ENCODE results near the gene TMEM132D. TPM values are rescaled to one million over a fixed set of nuclear protein-coding genes. Genes with fewer than 3 reads are reported as not detected.

Gene TMEM132D
- total RNA-seq, 1 donor from 2014 or later = 3.6 TPM

DNA sequence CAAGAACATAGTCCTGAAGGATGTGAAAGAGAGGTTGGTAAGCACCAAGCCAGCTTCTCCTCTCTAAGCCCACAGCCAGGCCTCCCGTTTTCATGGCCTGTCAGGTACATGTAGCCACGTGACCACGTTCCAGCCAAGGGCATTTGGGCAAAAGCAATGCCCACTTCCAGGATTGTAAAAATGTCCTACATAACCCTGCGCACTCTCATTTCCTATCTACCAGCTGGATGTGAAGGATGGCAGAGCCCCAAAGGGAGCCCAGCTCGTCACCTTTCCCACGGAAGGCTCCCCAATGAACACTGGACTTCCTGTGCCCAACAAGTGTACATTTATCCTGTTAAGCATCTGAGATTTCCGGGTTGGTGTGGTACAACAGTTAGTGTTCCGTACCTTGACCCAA, 231.7 kb downstream of the TMEM132D start:
- DNase-seq (ENCODE audit: extremely low read depth, low read depth, low spot score) = no peak

DNA sequence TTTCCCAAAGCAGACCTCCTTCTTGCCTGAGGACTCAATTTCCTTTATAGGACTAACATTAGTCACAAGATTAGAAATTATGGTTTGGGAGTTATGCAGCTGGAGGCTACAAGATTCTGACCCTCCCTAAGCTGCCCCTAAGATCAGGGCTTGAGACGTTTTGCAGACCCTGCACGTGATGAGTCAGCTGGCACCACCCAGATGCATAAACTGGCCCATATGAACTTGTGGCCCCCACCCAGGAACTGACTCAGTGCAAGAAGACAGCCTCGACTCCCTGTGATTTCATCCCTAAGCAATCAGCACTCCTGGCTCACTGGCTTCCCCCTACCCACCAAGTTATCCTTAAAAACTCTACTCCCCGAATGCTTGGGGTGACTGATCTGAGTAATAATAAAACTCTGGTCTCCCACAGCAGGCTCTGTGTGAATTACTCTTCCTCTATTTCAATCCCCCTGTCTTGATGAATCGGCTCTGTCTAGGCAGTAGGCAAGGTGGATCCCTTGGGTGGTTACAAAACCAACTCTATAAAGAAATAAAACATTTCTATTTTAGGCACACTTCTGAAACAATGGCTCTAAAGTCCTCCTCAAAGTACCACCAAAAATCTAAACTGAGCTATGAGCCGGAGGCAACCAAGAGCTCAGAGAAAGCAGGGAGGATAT, 233.4 kb downstream of the TMEM132D start:
- DNase-seq (ENCODE audit: extremely low read depth, low read depth, low spot score) = no peak

DNA sequence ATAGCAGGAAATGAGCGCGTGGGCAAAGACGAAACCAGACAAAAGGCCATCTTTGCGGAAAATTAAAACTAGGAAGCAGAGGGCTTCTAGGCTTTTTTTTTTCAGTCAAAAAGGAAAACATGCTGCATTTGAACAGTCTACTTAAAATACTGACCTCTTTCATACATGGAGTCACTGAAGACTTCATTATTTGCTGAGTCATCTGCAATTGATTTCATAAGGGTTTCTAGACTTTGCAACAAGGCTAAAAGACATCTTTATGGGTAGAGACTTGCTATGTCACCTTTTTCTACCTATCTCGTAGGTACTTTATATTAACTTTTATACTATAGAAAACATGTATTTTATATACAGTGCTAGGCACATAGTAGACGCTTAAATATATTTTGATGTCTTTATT, 238.4 kb downstream of the TMEM132D start:
- DNase-seq (ENCODE audit: extremely low read depth, low read depth, low spot score) = no peak

DNA sequence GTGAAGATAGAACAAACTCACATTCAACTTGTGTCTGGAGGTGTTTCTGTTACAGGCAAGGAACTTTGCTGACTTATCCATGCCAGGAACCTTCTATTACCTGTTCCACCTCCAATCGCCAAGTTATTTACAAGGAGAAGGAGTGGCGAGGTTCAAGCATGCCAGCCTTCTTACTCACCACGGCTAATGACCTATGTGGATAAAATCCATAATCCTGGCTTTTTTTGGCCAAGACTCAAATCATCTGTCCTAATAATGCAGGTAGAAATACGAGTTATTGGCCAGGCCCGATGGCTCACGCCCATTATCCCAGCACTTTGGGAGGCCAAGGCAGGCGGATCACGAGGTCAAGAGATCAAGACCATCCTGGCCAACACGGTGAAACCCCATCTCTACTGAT, 241.6 kb downstream of the TMEM132D start:
- no peak for DNase-seq (ENCODE audit: extremely low read depth, low read depth, low spot score)

DNA sequence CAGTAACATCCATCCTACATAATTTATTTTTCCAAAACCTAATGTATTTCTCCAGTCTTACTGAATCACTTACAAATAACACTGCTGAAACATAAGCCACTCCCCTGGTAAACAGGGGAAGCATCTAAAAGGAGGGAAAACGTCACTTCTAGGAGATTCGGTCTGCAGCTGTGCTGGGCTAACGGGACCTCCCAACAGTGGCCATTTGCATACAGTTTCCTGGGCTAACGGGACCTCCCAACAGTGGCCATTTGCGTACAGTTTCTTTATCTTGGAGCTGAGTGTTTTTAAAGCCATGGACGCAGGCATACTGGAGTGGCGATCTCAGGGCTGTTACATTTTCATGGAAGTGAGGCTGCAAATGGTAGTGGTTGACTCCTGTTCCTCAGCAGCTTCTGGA, 242.9 kb downstream of the TMEM132D start:
- no peak for DNase-seq (ENCODE audit: extremely low read depth, low read depth, low spot score)

DNA sequence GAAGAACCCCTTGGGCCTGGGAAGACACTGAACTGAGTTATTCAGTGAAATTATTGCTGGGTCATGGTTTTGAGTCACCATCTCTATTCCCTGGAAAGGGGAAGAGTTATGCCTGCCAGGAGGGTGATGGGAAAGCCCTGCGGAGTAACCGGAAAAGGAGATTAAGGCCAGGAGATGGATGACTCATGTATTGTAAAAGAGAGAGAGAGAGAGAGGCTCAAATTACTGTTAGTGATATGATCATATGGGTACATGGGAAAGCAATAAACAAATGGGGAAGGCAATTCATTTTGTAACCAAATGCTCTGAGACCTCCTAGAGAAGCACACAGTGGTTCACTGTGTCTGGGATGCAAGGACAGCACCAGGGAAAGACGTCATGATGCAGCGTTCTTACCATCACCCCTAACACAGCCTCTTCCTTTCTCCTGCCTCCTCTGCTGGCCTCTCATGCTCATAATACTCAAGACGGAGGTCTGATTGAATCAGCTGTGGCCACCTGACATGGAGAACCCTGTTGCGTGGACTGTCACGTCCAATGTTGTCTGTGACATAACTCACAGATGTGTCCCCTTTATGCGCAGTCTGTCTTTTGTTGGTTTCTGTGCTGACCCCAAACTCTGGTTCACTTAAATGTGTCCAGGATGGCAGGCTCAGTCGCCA, 243.7 kb downstream of the TMEM132D start:
- peak; percentile 0 for DNase-seq (ENCODE audit: extremely low read depth, low read depth, low spot score)

DNA sequence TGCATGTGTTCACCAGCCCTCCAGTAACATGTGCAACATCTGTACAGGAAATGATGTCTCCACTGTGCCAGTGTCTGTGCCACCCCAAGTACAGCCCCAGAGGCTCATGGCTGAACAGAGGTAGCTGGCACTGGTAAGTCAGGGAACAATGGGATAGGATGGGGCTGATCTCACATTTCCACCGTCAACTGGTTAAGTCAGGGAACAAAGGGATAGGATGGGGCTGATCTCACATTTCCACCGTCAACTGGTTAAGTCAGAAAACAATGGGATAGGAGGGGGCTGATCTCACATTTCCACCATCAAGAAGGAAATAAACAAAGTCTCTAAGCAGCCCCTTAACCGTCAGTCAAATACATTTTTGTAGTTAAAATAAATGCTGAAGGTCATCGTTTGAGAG, 246.6 kb downstream of the TMEM132D start:
- no peak for DNase-seq (ENCODE audit: extremely low read depth, low read depth, low spot score)

DNA sequence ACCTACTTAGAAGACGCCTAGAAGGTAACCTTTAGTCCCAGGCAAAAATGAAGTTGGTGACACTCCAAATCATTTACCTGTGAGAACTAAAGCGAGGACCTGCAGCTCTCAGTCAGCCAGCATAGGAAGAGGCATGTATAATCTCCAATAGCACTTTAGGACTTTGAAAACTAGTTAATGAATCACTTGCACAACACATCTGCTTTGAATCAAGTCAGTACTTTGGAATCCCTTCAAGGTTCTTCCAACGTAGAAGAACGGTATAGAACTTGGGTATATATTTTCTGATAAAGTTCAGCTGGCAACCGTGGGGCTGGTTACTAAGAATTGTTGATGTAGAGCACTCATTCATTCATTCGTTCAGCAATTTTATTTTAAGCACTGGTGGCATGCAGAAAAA, 251.9 kb downstream of the TMEM132D start:
- DNase-seq (ENCODE audit: extremely low read depth, low read depth, low spot score) = no peak

DNA sequence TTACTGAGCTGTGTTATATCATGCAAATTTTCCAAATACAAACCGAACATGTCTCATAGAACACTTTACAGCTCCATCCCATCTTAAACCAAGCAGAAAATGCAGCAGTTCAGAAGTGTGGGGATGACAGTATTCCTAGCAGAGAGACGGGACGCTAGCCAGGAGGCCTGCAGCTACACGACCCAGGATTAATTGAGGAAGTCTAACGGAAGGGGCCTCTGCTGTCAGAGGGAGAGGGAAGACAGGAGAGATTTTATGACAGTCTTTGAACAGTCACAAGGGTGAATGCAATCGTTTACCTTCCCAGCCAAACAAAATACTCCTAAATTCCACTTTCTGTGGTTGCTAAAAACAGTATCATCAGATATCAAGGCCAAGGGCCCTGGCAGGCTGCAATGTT, 261.9 kb downstream of the TMEM132D start:
- no peak for DNase-seq (ENCODE audit: extremely low read depth, low read depth, low spot score)

DNA sequence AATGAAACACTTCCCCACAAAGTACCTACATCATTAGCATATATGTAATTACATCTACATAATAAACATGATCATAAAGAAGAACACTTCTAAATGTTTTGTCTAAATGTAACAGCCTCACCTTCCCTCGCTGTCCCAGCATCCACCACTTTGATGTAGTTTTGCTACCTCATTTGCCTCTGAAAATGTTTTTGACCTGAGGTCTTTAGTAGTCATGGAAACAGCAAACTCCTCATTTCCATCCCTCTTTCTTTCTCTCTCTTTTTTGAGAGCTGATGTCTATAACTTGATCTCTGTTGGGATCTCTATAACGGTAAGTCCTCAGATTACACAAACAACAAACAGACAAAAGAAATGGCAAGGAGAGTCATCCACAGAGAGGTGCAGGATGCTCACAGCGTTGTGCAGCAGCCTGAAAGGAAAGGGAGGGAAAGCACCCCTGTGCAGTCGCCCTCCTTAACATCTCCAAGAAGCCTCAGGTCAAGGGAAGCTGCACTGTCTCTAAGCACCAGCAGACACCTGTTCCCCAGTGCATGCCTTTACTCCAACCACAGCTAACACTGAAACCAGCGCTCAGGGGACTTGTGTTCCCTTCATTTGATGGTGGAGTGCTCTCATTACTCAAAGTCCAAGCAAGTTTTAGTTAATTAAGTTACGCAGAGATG, 268.7 kb downstream of the TMEM132D start:
- DNase-seq (ENCODE audit: extremely low read depth, low read depth, low spot score) = no peak

DNA sequence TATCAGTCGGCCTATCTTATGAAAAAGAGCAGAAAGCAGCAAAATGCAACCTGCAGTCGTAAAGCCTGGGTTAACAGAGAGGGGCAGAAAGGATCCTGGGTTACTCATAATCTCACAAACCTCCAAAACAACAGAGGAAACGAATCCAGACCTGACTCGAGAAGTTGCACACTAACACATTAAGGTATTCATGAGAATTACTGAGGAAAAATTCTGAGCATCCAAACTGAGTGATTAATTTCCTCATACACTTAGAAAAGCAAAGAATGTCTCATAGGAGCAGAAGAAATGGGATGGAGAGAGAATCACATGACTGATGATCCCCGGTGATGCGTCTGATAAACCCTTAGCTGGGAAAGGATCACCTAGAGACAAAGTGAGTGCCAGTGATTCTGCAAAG, 272.5 kb downstream of the TMEM132D start:
- DNase-seq (ENCODE audit: extremely low read depth, low read depth, low spot score) = no peak

DNA sequence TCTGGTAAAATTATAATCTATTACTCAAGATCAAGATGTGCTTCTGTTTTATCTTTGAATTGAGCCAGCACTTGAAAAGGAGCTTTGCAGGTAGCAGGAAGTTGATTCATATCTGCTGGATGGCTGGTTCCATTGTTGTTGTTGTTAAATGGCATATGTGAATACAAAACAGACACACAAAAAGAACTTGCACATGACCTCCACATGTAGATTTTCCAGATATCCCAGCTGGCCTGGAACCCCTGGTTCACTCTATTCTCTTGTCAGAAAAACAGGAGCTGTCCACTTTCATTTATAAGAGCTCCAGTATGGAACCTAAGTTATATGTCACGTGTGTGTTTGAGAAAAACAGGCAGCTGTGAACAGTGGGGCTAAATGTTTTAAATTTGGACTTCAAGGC, 273.9 kb downstream of the TMEM132D start:
- DNase-seq (ENCODE audit: extremely low read depth, low read depth, low spot score) = no peak

DNA sequence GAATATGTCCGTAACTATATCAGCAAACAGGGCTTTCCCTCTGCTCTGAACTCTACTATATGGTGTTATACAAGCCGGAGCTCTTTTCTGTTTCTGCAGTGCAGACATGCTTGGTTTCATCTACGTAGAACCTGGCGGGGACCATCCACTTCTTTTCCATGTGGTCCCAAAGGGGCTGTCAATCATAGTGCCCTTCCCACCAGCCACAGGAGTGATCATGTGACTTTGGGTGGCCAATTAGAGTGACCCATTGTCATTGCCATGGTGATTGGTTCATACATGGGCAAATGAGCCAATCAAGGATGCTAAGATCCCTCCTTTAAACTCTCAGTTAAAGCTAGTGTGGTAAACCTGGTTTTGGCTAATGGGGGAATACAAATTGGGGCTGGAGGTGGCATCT, 281.3 kb downstream of the TMEM132D start:
- no peak for DNase-seq (ENCODE audit: extremely low read depth, low read depth, low spot score)

DNA sequence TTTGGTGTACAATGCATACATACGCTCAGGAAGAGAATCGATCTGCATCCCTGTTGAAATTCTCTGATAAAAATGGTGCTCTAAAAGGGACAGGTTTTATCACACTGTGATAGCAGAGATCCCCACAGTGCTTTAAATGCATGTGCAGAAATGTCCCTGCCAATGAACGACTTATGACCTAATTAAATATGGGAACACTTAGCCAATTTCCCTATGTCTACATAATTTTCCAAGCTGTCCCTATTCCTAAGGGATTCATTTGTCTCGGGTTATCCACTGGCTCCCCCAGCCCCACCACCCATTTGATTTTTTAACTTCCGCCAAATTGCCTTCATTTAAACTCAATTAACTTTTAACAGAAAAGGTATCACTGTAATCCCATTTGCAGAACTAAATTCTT, 284.6 kb downstream of the TMEM132D start:
- DNase-seq (ENCODE audit: extremely low read depth, low read depth, low spot score) = no peak

DNA sequence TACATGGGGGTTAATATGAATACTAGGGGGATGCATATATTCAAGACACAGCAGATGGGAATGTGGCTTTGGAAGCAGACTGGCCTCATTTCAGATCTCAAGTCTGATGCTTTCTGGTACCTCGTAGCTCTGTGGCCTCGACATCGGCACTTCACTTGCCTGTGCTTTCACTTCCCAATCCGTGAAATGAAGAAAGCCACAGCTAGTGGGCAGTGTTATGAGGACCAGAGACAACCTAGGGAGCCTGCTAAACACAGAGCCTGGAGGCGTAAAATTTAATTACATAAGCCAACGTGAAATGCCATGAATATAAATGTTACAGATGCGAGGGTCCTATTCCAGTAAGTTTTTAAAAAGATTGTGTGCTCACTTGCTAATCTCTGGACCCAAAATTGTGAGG, 286.0 kb downstream of the TMEM132D start:
- no peak for DNase-seq (ENCODE audit: extremely low read depth, low read depth, low spot score)

DNA sequence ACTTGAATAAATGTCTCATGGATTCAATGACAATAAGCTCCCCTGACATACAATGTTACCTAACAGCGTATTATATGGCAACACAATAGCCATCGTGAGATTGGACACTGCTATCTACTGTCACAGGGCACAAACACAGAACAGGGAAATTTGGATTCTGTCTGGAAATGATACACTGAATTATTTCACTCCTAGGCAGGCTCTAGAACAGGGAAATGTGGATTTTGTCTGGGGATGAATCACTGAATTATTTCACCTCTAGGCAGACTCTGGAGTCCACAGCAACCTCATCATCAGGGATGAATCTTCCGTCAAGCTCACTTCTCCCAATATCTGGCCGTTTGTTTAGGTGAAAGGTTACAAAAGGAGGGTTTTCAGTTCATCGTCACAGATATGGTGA, 288.8 kb downstream of the TMEM132D start:
- no peak for DNase-seq (ENCODE audit: extremely low read depth, low read depth, low spot score)

DNA sequence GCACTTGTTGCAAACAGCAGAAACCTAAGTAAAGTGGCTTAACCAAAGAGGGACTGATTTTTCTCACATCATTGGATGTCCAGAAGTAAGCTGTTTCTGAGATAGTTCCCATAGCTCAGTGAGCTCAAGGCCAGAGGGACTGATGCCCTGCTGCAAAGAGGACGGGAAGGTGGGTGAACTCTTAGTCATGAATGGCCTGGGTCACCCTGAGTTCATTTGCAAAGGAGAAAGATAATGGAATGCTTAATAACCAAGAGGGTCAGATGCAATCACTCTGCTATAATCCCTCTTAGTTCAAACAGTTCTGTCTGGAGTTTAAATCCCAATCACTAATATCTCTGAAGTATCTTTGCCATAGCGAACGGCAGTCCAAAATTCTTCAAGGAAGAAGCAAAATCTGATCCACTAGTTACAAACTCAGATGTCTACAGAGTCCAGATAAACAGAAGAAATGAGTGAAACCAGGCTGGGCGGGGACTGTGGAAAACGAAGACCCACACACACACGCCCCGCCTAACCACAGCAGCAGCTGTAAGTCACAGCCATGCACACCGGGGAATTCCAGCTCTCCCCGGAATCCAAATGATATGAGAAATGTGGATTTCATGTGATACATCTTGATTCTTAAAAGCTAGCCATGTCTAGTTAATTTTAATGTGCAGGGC, 289.5 kb downstream of the TMEM132D start:
- DNase-seq (ENCODE audit: extremely low read depth, low read depth, low spot score) = no peak

DNA sequence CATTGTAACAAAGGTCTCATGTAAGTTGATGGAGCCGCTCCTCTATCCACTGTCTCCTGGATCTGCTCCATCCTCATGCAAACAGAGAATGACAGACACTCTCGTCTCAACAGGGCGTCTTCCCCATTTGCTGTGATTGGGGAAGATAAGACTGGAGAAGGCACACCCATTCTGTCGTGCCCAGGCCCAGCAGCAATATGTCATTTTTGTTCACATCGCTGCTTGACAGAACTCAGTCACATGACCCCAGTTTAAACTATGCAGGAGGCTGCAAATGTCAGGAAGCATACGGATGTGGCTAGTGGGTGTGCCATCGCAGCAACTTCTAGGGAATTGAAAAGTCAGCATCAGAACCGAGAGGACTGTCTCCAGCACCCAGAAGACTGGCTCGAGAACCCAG, 290.5 kb downstream of the TMEM132D start:
- no peak for DNase-seq (ENCODE audit: extremely low read depth, low read depth, low spot score)

DNA sequence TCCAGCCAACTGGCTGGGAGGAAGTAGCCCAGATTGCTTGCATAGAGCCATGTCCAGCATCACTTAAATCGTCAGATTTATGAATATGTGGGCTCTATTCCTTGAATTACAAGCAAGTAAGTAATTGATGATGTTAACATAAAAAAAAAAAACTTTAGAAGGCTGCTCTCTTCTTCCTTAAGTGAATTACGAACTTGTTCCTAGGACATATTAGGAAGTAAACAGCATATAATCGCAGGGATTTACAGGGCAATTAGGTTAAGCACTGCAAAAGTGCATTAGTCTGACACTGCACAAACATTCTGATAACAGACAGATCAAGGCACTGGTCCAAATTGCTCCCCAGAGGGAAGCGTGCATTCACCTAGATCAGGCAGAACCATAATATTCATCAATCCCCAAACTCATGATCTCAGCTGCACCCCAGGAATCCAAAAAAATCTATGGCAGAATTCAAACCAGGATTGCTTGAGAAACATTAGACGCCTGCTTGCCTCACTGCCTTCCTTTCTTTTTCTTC, 293.2 kb downstream of the TMEM132D start:
- no peak for DNase-seq (ENCODE audit: extremely low read depth, low read depth, low spot score)

DNA sequence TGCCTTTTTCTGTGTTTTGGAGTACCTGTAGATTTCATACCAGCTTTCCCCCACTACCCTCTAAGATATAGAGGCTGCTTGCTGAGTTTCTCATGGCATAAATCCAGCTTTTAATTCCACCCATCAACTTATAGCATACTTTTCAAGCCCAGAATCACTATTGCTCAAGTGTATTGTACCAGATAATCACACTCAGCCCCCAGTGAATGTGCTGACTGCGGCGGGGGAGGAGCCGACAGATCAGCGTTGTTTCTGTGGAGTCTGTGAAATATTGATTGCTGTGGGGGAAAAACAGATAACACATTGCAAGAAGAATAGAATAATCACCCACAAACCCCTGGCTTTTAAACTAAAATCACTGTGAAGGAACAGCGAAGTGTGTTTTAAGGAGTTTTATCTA, 296.1 kb downstream of the TMEM132D start:
- no peak for DNase-seq (ENCODE audit: extremely low read depth, low read depth, low spot score)

DNA sequence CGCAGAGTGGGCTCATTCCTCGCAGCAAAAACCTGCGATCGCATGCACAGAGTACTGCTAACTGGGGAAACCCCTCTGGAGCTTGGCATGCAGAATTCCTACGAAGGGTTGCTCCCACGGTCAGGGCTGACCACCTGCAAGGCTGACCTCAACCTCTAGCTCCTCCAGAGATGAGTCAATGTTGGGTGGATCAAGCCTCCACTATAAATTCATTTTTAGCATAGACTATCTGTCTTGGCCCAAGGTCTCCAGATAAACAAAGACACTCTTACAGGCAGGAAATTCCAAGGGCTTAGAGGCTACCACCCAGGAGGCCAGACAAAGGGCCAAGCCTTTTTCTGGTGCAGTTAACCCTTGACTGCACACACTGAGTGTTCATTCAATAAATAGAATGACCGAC, 296.5 kb downstream of the TMEM132D start:
- DNase-seq (ENCODE audit: extremely low read depth, low read depth, low spot score) = no peak

DNA sequence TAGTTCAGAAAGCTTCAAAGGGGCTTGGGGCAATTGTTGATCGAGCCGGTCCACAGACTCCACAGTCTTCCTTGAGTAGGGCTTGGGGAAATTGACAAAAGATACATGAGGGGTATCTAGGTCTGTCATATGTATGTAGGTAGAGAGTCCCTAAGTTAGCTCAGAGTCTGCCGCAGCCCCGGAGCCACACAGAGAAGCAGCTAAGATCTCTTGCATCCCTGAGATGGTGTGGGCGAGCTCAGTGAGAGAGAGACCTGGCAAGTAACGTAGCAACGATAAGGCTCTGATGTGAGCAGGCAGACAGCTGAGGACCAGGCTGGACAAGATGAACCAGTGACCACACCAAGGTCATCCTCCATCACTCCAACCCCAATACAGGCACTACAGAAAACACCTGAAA, 297.6 kb downstream of the TMEM132D start:
- no peak for DNase-seq (ENCODE audit: extremely low read depth, low read depth, low spot score)
